HG03439 (cell line): ENCODE measurements around the gene LENEP.

ENCODE experiments used
- ATAC-seq: cut with Tn5 transposase; IDR thresholded peaks from one replicate; pipeline ENCODE4 v1.9.1; 2021; ENCODE audit warnings: mild to moderate bottlenecking, moderate library complexity; ENCODE audit not compliant: unreplicated experiment

Gene LENEP, protein sequence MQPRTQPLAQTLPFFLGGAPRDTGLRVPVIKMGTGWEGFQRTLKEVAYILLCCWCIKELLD

DNA sequence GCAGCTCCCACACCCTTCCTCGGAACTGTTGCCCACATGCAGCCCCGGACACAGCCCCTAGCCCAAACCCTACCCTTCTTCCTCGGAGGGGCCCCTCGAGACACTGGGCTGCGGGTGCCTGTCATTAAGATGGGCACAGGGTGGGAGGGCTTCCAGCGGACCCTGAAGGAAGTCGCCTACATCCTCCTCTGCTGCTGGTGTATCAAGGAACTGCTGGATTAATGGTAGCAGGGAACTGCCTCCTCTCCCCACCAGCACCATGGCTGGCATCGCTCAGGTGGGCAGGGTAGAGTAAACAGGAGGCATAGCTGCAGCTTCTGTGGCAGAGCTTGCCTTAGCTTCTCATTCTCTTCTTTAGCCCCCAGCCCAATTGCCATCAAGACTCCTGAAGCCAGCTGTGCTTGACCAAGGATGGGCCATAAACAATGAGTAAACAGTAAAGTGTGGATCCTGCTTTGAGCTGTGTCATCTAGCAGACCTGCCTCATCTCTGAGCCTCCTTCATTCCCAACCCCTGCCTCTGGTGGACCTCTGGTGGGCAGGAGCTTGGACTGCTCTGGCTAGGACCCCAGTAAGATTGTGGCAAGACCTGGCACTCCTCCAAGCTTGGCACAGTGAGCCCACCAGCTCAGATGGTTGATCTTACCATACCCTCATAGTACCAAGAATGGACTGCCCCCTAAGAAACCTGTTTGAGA, at the start of gene LENEP:
LENEP (plus strand) TSS at position 15 of the 697 bp plus-strand sequence; CDS start at position 37, 22 bp downstream.
- ATAC-seq = no peak

DNA sequence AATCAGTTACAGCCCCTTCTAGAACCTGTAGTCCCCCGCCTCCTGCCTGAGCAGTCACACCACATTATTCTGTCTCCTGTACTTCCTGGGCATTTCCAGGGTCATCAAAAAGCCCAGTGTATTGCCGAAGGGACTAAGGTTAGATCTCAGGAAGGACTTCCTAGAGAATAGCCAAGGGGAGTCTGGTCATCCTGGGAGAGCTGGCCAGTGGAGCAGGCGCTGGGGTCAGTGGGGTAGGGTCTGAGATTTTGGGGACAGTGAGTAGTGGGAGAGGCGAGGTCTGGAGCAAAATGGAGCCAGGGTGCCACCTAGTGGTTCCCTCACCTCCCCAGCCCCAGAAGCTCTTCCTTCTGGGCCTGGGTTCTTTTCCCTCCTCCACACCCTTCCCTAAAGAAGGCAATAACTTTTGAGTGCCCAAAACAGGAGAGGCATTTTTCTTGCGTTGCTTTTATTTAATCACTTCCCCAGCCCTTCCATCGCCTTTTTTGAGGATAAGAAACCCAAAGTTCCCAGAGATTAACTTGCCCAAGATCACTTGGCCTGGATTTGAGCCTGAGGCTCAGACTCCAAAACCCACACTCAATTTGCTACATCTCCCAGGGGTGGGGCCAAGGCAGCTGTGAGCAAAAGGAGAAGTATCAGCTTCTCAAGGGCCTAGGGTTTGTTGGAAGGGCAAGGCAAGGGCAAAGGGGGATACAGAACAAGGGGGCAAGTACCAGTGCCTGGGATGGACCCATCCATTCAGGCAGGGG, 49.6 kb upstream of the LENEP start:
- ATAC-seq = no peak

DNA sequence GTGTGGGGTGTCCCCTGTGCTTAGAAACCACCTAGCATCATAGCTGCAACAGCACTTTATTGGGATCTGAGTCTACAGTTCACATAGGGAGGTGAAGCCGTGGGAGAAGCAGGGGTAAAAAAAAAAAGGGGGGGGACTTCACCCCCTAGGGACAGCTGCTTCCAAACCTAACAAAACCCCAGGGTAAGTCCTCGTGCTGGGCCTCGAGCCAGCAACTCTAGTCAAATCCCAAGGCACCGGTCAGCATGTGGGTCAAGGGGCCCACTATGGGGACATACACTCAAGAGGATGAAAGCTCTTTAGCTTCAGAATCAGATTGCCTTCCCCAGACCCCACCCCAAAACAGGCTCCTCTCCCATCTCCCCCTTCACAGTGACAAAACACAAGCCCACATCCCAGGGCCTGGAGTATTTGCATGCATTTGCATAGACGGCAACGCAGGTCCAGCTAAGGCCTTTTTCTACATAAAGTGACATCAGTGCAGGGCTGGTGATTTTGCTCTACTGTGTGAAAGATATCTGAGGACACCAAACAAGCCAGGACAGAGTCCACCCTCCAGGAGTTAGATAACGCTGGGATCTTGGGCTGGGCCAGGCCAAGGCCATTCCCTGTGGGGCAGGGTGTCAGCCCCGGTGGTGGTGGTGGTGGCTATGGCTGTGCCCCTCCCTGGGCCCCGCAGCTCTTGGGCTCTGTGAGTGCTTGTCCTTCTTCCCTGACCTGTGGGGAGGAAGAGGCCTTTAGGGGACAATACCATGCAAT, 48.8 kb upstream of the LENEP start:
- no peak for ATAC-seq

DNA sequence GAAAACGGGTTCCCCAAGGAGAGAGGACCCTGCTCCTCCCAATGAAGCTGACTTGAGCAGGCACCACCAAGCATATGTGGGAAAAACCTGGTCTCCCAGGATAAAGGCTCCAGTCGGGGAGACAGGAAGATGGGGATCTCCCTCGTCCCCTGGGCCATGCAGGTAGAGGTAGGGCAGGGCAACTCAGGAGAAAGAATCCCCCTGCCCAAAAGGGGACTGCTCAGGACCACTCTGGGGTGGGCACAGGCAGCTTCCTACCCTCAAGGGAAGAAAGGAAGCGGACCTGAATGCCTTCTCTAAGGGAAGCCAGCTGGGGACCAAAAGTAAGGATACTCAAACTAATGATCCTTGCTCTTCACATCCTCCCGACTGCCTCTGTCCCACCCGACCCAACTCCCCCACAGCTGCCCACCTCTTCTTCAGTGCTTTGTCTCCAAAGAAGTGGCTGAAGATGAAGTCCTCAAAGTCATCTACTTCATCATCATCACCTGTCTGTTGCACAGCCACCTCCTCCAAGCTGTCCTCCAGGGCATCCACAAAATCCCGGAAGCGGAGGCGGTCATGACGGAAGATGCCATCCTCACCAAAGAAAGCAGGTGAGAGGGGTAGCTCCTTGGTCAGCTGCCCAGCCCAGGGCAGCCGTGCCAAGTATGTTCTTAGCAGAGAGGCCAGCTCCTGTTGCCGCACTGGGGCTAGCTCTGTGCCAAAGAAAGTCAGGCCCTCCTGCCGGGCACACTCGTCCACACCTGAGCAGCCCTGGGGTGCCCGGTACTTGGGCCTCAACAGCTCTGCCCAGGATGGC, 48.0 kb upstream of the LENEP start:
- no peak for ATAC-seq

DNA sequence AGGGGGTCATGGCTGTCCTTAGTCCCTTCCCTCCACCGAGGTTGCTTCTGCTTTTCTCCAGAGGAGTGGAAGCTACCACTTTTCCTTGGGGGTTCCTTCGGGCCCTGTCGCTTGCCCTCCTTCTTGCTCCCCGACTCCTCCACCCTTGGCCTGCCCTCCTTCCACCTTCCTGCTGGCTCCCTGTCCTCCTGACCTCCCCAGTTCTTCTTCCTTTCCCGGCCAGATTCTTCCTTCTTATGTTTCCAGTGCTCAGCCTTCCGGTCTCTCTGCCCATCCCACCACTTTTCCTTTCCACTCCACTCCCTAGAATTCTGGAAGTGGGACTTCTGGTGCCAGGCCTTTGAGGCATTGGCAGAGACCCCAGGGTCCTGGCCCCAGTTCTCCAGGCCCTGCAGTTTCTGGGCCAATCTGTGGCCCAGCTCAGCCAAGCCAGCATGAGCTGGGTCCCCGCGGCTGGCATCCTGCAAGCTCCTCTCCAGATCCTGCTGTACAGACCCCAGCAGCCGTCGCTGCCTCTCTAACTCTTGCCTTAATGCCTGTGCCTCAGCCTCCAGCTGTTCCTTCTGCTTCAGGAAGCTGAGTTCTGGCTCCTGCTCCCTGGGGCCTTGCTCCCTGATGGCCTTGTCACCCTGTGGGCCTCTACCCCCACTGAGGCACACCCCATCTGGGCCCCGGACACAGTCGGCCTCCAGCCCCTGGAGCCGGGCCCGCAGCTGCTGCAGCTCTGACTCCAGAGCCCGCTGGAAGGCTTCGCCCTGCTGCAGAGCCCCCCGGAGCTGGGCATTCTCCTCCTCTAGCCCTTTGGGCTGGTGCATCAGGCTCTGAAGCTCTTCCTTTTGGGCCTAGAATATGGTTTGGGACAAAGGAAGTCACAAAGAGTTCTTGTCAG, 47.2 kb upstream of the LENEP start:
- ATAC-seq = no peak

DNA sequence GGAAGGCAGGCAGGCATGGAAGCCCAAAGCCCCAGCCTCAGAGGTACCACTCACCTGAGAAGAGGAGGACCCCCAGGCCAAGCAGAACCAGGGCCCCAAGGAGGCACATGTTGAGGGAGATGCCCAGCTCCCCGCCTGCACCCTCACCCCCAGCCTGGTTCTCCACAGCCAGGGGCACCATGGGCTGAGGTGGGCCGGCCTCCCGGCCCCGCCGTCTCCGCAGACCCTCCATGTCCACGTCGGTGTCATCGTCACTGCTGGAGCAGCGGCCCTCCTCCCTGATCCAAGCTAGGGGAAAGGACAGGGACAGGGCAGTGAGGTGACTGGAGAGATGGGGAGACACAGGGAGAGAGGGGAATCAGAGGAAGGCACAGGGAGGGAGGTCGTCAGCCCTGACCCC, 45.3 kb upstream of the LENEP start:
- no peak for ATAC-seq

DNA sequence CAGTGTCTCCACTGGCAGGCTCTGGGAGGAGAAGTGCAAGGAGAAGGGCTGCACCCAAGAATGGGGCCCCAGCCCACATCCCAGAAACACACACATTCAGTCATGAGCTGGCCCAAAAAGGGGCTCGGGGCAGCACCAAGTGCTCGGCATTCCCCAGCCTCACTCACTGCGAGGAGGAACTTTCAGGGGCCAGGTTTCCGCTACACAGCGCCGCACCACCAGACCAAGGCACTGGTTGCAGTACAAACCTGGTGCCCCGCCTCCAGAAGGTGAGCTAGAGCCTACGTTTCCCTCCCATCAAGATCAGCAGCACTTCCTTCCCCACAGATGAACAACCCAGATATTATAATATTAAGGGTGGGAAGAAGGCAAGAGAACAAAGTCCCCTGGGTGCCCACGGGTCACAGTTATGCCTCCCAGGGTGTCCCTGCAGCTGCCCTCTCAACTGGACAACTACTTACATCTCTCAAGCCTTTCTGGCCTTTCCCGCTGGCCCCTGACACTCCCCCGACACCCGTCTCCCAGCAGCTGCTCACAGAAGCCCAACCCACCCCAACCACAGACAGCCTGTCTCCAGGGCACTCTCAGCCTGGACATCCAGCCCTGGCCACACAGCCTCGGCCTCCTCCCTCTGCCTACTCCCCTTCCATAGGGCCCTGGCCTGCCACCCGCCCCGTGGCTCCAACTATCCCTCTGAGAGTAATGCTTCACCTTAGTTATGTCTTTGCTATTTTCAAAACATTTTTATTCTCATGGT, 41.3 kb upstream of the LENEP start:
- no peak for ATAC-seq

DNA sequence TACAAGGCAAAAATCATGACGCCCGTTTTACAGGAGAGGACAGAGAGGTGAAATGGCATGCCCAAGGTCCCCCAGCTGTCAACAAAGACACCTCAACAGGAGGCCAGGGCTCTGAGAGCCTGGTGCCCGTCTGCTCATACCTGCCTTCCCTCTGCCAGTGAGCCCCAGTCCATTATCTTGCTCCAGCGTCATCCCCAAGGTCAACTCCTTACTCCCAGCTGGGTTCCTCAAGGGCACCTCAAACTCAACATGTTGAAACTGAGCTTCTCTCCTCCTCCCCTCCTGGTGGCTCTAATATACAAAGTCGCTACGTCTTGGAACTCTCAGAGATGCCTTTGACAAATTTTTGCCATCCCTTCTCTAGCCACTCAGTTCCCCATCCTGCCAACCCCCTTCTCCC, 40.7 kb upstream of the LENEP start:
- no peak for ATAC-seq

DNA sequence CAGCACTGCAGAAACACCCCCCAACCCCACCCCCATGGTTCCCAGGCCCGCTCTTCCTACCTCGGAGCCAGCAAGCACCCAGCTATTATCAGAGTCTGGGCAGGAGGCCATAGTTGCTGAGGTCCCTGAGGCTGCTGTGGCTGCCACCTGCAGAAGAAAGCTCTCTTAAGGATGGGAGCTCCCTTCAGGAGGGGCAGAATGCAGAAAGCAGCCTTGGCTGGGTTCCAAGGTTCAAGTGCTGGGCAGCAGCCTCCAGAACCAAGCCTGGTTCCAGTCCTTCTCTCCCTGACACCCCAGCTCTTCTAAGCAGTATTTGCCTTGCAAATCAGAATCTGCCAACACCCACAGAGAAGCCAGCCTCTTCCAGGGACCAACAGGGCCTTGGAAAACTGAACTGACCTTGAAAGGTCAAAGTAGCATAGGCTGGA, 39.8 kb upstream of the LENEP start:
- ATAC-seq = no peak

DNA sequence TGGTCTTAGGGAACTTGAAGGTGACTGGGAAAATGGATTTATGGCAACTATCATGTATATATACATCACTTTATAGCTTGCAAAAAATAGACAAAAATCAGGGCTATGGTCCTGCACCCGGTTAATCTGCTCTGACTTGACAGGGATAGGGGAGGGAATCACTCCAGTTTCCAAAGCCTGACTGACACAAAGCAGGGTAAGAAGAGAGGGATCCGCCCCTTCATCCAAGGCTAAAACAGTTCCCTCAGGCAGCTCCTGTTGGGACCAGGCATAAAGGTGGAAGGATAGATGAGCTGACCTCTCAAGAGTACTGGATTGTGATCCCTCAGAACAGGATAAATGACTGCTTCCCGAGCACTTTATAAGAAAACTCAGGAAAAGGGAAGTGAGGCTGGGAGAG, 38.8 kb upstream of the LENEP start:
- ATAC-seq = no peak

DNA sequence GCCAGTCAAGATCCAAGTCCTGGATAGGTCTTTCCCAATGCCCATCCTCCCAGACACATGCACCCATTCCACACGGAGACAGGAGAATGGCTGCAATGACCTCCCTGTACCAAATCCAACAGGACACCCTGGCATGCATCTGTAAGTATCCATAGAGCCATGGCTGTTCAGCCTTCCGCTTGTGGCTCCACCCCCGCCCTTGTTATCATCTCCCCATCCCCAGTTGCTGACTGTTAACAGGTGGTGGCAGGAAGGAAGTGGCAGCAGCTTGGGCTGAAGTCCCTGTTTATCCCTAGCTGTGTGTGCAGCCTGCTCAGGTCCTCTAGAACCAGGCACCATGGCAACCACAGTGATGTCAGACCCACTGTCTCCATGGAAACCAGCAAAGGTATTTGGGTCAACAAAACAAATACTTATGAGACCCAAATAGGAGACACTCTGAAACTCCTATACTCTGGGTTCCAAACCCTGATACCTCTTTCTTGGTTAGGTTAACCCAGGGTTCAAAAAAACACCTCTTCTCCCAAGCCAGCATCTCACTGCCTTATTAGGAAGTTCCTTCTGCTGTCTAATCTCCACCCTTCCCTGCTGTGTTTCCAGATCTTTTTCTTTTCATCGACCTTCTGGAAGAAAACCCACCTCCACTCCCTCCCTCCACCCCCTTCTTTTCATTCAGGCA, 38.2 kb upstream of the LENEP start:
- no peak for ATAC-seq

DNA sequence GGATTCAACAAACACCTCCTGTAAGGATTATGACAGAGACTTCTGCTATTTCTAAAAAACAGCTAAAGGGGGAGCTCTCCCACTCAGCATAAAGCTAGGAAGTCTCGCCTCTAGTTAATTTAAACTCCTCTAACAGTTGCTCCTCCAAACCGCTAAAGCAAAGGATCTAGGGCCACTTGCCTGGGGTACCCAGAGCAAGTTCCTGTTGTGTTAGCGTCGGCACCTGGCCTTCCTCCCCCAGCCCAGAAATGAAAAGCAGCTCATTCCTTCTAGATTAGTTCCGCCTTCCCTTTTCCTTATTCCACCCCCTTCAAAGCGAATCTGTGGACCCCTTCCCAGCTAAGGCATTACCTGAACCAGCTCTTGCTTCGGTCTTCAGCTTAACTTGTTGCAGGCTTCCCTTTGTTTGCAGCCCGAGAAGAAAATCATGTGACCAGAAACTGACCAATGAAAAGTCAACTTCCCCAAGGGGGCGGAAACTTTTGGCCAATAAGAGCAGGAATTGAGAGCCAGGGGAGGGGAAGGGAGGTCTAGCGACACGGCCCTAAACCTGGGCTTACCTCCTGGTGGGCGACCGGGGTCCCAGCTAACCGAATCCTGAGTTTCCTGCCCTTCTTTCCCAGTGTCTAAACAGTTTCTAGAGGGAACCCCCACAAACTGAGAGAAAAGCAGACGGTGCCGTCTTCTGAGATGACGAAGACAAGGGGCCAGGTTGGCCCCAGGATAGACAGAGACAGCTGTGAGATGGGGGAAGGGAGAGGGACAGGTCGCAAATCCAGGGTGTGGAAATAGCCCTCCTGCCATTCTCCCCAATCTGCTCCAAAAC, 37.5 kb upstream of the LENEP start, which contains the start of gene PBXIP1:
PBXIP1 (minus strand) TSS at position 382 of the 826 bp plus-strand sequence. CDS start 2,378 bp downstream, outside the sequence.
- ATAC-seq = peak; percentile 57

DNA sequence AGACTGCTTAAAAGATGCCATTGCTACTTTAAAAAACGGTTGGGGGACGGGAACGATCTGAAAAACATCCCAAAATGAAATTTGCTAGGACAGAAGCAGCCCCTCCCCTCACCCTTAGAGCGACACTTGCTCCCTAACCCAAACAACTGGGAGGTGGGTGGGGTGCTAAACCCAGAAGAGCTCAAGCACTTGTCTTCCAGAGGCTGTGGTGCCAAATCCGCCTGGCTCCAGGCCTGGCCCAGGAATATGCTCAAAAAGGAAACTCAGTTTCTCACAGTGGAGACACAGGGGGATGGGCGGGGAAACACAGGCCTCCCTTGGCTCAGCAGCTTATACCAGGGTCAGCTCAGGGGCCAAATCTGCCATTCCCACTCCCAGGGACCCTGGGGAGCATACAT, 36.8 kb upstream of the LENEP start:
- ATAC-seq = no peak

DNA sequence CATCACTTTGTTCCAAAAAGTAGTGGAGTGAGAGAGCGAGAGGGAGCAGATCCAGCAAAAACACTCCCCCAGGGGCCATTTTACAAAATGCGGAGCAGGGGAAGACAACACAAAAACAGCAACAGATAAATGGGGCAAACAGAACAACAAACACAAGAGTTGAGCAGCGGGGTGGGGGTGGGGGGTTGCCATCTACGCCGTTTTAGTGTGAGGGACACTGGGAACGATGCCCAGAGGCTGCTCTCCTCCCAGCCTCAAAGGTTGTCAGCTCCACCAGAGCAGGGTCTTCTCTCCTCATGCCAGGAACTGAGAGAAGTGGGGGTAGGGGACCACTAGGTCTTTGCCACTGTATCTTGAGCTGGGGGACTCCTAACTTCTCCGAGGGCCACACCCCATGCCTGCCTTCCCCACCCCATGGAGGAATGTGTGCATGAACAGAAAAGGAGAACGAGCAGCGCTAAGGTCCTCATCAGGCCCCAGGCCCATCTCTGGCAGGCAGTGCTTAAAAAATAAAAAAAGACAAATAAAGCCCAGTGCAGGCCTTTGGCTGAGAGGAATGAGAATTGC, 36.2 kb upstream of the LENEP start:
- no peak for ATAC-seq

DNA sequence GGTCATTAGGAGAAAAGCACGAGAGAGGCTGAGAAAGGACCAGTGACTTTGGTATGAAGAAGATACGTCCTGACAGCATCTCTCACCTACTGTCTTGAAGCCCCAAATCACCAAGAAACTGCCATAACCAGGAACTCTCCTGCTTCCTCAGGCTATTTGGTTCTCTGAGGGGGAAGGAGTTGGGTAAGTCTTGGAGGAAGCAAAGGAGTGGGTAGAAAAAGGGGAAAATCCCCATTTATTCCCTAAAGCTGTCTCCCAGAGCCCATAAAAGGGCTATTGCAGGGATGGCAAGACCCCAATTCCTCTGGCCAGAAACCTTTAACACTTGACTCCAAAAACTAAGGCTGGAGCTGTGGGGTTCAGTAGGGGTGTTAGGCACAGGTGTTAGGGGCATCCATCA, 35.4 kb upstream of the LENEP start:
- ATAC-seq = no peak

DNA sequence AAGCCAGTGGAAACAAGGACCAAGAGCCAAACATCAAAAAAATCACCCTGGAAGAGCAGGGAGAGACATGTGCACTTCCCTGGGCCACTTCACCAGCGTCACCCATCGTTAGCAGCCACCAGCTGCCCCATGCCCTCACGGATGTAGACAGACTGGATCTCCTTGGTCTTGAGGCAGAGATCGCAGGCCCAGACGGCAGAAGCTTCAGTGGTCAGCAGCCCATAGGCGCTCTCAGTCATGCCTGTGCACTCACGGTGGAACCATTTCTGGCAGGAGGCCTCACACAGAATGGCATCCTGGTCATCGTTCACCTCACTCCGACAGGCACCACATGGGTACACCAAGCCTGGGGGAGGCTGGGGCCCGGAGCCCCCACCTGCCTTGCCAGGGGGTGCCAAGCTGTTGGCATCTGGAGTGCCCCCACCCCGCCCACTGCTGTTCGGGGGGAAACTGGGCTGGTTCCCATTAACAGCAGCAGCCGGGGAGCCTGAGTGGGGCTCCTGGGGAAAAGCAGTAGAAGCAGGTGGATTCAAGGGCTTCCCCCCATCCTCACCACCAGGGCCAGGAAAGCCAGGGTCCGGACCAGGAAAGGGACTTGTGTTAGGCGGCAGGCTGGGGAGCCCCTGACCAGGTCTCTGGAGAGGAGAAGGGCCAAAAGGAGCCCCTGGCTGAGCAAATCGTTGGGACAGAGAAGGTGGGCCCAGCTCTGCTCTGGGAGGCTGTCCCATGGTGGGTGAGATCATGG, 34.5 kb upstream of the LENEP start:
- no peak for ATAC-seq

DNA sequence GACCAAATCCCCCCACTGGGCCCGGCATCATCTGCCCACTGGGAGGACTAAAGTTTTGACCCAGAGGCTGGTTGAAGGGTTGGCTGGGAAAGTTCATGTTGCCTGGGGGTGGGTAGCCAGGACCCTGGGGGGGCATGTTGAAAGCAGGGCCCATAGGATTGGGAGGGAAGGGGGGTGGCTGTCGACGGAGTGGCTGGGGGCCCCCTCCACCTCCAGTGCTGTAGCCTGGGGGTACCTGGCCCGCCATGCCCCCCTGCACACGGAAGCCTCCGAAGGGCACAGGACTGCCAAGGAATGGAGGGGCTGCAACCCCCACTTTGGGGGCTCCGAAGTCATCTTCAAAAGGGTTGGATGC, 34.0 kb upstream of the LENEP start:
- no peak for ATAC-seq
